Spleen (tissue), 7 donors: Measurements from ENCODE around the gene IMPDH2.

Experiments used
- POLR2A ChIP-seq, 3 donors: fragments of 450-650 bp; IDR thresholded peaks; one replicate each; pipeline ENCODE4 v1.5.1; 2017; ENCODE audit warnings: antibody characterized with exemption in 3 of 3, mild to moderate bottlenecking in 1 of 3
- POLR2AphosphoS5 ChIP-seq, 3 donors: sonication (generic); formaldehyde crosslinking; IDR thresholded peaks; one replicate each; pipeline ENCODE4 v1.5.1; 2017; ENCODE audit warnings: antibody characterized with exemption in 3 of 3
- TF ChIP-seq, protein P1 (sequence below), 11 experiments: fragments of 200-600 bp in 7 of 11; fragments of 450-650 bp in 4 of 11; sonication (generic) in 4 of 11; IDR thresholded peaks in 8 of 11; conservative IDR thresholded peaks in 3 of 11; 1 replicate in 7 of 11; 2 replicates in 4 of 11; pipeline versions ENCODE4 v1.4.0 to v1.8.0; 2016 to 2021; ENCODE audit warnings: antibody characterized with exemption in 11 of 11, inconsistent platforms in 4 of 11, mild to moderate bottlenecking in 1 of 11
- donor health status: DM: no; HTN: no; CAD: no; lungs with moderate emphysema.
- donor health status: DM: no; HTN: no; CAD: no.
- donor health status: DM: no; HTN: no; CAD: no.

DNA sequence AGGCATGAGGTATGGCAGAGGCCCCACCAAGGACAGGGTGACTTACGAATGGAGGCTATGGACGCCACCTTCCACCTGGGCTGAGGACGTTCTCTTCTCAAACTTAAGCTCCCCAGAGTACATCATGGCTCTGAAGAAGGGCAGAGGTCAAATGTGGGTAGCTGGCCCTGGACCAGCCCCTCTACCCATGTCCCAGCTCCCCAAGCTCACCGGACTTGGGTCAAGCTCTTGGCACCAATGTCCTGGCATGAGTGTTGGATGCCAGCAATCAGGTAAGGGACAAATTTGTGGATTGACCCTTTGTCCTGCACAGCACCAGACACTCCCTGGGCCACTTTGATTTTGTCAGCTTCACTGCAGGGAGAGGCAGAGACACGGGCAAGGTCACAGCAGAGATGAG is 4.7 kb downstream of the IMPDH2 start:
- TF ChIP-seq, protein P1, sequence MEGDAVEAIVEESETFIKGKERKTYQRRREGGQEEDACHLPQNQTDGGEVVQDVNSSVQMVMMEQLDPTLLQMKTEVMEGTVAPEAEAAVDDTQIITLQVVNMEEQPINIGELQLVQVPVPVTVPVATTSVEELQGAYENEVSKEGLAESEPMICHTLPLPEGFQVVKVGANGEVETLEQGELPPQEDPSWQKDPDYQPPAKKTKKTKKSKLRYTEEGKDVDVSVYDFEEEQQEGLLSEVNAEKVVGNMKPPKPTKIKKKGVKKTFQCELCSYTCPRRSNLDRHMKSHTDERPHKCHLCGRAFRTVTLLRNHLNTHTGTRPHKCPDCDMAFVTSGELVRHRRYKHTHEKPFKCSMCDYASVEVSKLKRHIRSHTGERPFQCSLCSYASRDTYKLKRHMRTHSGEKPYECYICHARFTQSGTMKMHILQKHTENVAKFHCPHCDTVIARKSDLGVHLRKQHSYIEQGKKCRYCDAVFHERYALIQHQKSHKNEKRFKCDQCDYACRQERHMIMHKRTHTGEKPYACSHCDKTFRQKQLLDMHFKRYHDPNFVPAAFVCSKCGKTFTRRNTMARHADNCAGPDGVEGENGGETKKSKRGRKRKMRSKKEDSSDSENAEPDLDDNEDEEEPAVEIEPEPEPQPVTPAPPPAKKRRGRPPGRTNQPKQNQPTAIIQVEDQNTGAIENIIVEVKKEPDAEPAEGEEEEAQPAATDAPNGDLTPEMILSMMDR (IDR thresholded peaks at IDR 0.05 in 8 of 11, conservative IDR thresholded peaks at IDR 0.05 in 3 of 11): no peak
- TF ChIP-seq POLR2A (IDR thresholded peaks at IDR 0.05) (no peak), POLR2AphosphoS5 (IDR thresholded peaks at IDR 0.05) (no peak)
